Endodermal cell (in vitro differentiated cells): ENCODE data around the gene PREP. TPM values are rescaled to one million over a fixed set of nuclear protein-coding genes. Genes with fewer than 3 reads are reported as not detected.

ENCODE experiments used
- DNase-seq: peaks from one replicate; pipeline ENCODE4 v3.0.0-alpha.2; 2017
- H3K27ac ChIP-seq: 2 replicates; pipeline ENCODE4 v1.5.1; 2013; ENCODE audit warnings: mild to moderate bottlenecking, low read depth, low read length, moderate library complexity
- H3K27me3 ChIP-seq: 2 replicates; pipeline ENCODE4 v1.6.1; 2013; ENCODE audit warnings: mild to moderate bottlenecking, low read length, moderate library complexity; ENCODE audit not compliant: insufficient read depth, control insufficient read depth, poor library complexity, severe bottlenecking
- H3K36me3 ChIP-seq: 2 replicates; pipeline ENCODE4 v1.7.0; 2013; ENCODE audit warnings: mild to moderate bottlenecking, low read length, moderate library complexity; ENCODE audit not compliant: control insufficient read depth, insufficient read depth
- H3K4me1 ChIP-seq: one replicate; pipeline ENCODE4 v1.7.0; 2013; ENCODE audit warnings: low read length; ENCODE audit not compliant: control insufficient read depth, insufficient read depth
- H3K4me3 ChIP-seq: 2 replicates; pipeline ENCODE4 v1.5.1; 2013; ENCODE audit warnings: mild to moderate bottlenecking, low read length, moderate library complexity
- H3K9ac ChIP-seq: 2 replicates; pipeline ENCODE4 v1.6.1; 2013; ENCODE audit warnings: mild to moderate bottlenecking, low read length, moderate library complexity; ENCODE audit not compliant: poor library complexity, severe bottlenecking; ENCODE audit errors: extremely low read depth
- H3K9me3 ChIP-seq: 2 replicates; pipeline ENCODE4 v1.6.1; 2013; ENCODE audit warnings: mild to moderate bottlenecking, low read length, moderate library complexity; ENCODE audit not compliant: control insufficient read depth
- H3K27ac Mint-ChIP-seq: 2 replicates; pipeline ENCODE4 v1.8.0; 2020; ENCODE audit warnings: mixed read lengths
- H3K27me3 Mint-ChIP-seq: 2 replicates; pipeline ENCODE4 v1.8.0; 2021; ENCODE audit warnings: mild to moderate bottlenecking, mixed read lengths; ENCODE audit not compliant: insufficient read depth
- H3K36me3 Mint-ChIP-seq: 2 replicates; pipeline ENCODE4 v1.8.0; 2020; ENCODE audit warnings: low read depth, mixed read lengths
- H3K4me1 Mint-ChIP-seq: 2 replicates; pipeline ENCODE4 v1.8.0; 2020; ENCODE audit warnings: mixed read lengths
- H3K4me3 Mint-ChIP-seq: 2 replicates; pipeline ENCODE4 v1.8.0; 2020; ENCODE audit warnings: mild to moderate bottlenecking, moderate library complexity, mixed read lengths
- H3K9me3 Mint-ChIP-seq: 2 replicates; pipeline ENCODE4 v1.8.0; 2020; ENCODE audit warnings: mild to moderate bottlenecking, mixed read lengths
- WGBS, 2 experiments: methylation state at CpG; one replicate each; pipeline versions ENCODE4 v1.1.5 to v1.1.7; 2013; ENCODE audit warnings: missing lambda C conversion rate in 2 of 2, mixed read lengths in 1 of 2; ENCODE audit not compliant: insufficient coverage in 1 of 2, insufficient read length in 1 of 2; 5-methylcytosine and 5-hydroxymethylcytosine counted together
- total RNA-seq, 2 donors: library from RNA; stranded (reverse); fragmentation: NEBNext Ultra II Directional in 1 of 2; extraction: Animal tissue kit (Norgen Biotek cat#: 25700) in 1 of 2; gene quantifications; 2 replicates in 1 of 2; 3 replicates in 1 of 2; pipeline ENCODE4 v1.2.1, GENCODE V29; 2021
- TF ChIP-seq, protein P1 (sequence below): fragments of 200-600 bp; sonication (generic); conservative IDR thresholded peaks from 2 replicates; pipeline ENCODE4 v1.5.0; 2021; ENCODE audit warnings: antibody characterized with exemption, mild to moderate bottlenecking

Gene PREP
- total RNA-seq, 2 donors from 2014 or later = 42.9 to 52.2 TPM

- Histone ChIP-seq H3K27ac (no peak overlapping the region), H3K36me3 (no peaks in the 10 kb centered on the region), H3K4me3 (no peak overlapping the region), H3K9ac (no peak overlapping the region), H3K4me1 (no peaks in the 10 kb centered on the region), H3K9me3 (no peaks in the 10 kb centered on the region), H3K27me3 (no peaks in the 10 kb centered on the region)
- no peak overlapping the region for H3K27ac Mint-ChIP-seq
- no peak overlapping the region for H3K4me3 Mint-ChIP-seq
- no peaks in the 10 kb centered on the region for H3K27me3 Mint-ChIP-seq
- H3K36me3 Mint-ChIP-seq = peaks cover 3% of the 10 kb centered on the region
- peaks cover 6% of the 10 kb centered on the region for H3K4me1 Mint-ChIP-seq
- no peaks in the 10 kb centered on the region for H3K9me3 Mint-ChIP-seq
- TF ChIP-seq, protein P1, sequence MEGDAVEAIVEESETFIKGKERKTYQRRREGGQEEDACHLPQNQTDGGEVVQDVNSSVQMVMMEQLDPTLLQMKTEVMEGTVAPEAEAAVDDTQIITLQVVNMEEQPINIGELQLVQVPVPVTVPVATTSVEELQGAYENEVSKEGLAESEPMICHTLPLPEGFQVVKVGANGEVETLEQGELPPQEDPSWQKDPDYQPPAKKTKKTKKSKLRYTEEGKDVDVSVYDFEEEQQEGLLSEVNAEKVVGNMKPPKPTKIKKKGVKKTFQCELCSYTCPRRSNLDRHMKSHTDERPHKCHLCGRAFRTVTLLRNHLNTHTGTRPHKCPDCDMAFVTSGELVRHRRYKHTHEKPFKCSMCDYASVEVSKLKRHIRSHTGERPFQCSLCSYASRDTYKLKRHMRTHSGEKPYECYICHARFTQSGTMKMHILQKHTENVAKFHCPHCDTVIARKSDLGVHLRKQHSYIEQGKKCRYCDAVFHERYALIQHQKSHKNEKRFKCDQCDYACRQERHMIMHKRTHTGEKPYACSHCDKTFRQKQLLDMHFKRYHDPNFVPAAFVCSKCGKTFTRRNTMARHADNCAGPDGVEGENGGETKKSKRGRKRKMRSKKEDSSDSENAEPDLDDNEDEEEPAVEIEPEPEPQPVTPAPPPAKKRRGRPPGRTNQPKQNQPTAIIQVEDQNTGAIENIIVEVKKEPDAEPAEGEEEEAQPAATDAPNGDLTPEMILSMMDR = no peak
- no peak for DNase-seq
- WGBS, 2 experiments = 94% methylated on average over 3 to 4 of the region's 4 CpGs
Observed at GRCh38 chr6:105301072-105301503, 101.8 kb downstream of the PREP start.

DNA sequence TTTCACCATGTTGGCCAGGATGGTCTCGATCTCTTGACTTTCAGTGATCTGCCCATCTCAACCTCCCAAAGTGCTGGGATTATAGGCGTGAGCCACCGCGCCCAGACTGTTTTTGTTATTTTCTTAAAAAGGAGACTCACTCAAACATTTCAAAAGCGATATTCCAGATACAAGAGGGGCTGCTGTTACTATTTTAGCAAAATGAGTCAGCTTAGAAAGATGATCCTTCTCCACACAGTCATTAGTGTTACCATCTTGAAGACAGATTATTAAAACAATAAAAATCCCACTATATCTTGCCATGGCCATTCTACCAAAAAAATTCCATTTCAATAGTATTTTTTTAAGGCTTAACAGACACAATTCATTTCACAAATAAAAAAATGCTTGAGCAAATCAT, 102.8 kb downstream of the PREP start:
- Mint-ChIP-seq H3K4me3 (no peak overlapping the region), H3K9me3 (no peaks in the 10 kb centered on the region), H3K27ac (no peak overlapping the region), H3K4me1 (peaks cover 2% of the 10 kb centered on the region), H3K36me3 (peaks cover 3% of the 10 kb centered on the region), H3K27me3 (no peaks in the 10 kb centered on the region)
- Histone ChIP-seq H3K4me1 (no peaks in the 10 kb centered on the region), H3K9me3 (no peaks in the 10 kb centered on the region), H3K4me3 (no peak overlapping the region), H3K27me3 (no peaks in the 10 kb centered on the region), H3K36me3 (no peaks in the 10 kb centered on the region), H3K27ac (no peak overlapping the region), H3K9ac (no peak overlapping the region)
- WGBS, 2 experiments = 83 to 94% methylated on average over 5 of the region's 5 CpGs
- DNase-seq = no peak
- TF ChIP-seq, protein P1 = no peak

DNA sequence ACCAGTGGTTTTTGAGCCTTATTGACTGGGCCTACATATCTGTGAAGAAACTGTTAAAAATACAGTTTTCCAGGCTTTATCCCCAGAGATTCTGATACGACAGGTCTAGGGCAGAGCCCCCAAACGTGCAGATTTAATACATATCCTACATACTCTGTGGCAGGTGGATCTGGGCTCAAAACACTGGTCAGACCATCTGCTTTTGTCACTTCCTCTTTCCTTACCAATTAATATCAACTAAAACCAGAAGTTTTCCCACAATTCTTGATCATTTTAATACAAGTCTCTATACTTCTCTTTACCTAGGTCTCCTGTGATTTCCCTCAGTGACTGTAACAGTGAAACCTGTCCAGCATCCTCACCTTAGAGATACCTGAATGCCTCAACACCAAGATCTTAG, 108.8 kb downstream of the PREP start:
- Histone ChIP-seq H3K27me3 (no peaks in the 10 kb centered on the region), H3K27ac (no peak overlapping the region), H3K9me3 (peaks cover 11% of the 10 kb centered on the region), H3K4me3 (no peak overlapping the region), H3K4me1 (peaks cover 5% of the 10 kb centered on the region), H3K9ac (no peak overlapping the region), H3K36me3 (peaks cover 6% of the 10 kb centered on the region)
- DNase-seq = no peak
- WGBS, 2 experiments = 87 to 95% methylated on average over 2 of the region's 2 CpGs
- Mint-ChIP-seq H3K4me1 (peaks cover 16% of the 10 kb centered on the region), H3K4me3 (no peak overlapping the region), H3K9me3 (peaks cover 6% of the 10 kb centered on the region), H3K27ac (no peak overlapping the region), H3K27me3 (no peaks in the 10 kb centered on the region), H3K36me3 (peaks cover 13% of the 10 kb centered on the region)
- TF ChIP-seq, protein P1 = no peak
